Small intestine (tissue), 7 donors: ENCODE measurements around the gene PTPRK. TPM values are rescaled to one million over a fixed set of nuclear protein-coding genes. Genes with fewer than 3 reads are reported as not detected.
"Not testable (repeated sequence)": the region's sequence is repeated elsewhere in the genome, so short reads cannot be mapped to it uniquely, and the experiment has no call there.

Source experiments
- DNase-seq, 2 donors: peaks; one replicate each; pipeline versions ENCODE4 v3.0.0 to v3.0.0-alpha.2; 2013
- FAIRE-seq: peaks from 2 replicates; lab custom pipeline; 2012; peaks lifted over from hg19 to GRCh38; lab: Jason Lieb, UNC
- H3K27ac ChIP-seq, 3 donors: one replicate each; pipeline ENCODE4 v1.5.1; 2013; ENCODE audit warnings: low read length in 2 of 3, mild to moderate bottlenecking in 2 of 3, control low read depth in 1 of 3, inconsistent platforms in 1 of 3, low read depth in 1 of 3, moderate library complexity in 1 of 3
- H3K27me3 ChIP-seq, 3 donors: one replicate each; pipeline ENCODE4 v1.6.1; 2013; ENCODE audit warnings: low read length in 3 of 3, inconsistent platforms in 1 of 3; ENCODE audit not compliant: control insufficient read depth in 3 of 3, insufficient read depth in 3 of 3
- H3K36me3 ChIP-seq, 3 donors: one replicate each; pipeline ENCODE4 v1.6.1; 2013; ENCODE audit warnings: low read length in 3 of 3, inconsistent platforms in 1 of 3, low read depth in 1 of 3, mild to moderate bottlenecking in 1 of 3, moderate library complexity in 1 of 3; ENCODE audit not compliant: control insufficient read depth in 3 of 3, insufficient read depth in 2 of 3
- H3K4me1 ChIP-seq, 3 donors: one replicate each; pipeline ENCODE4 v1.6.1; 2013; ENCODE audit warnings: low read length in 2 of 3, inconsistent platforms in 1 of 3, low read depth in 1 of 3, mild to moderate bottlenecking in 1 of 3, moderate library complexity in 1 of 3; ENCODE audit not compliant: control insufficient read depth in 3 of 3, insufficient read depth in 2 of 3
- H3K4me3 ChIP-seq, 3 donors: one replicate each; pipeline ENCODE4 v1.5.1; 2013; ENCODE audit warnings: low read length in 3 of 3, control low read depth in 1 of 3, inconsistent platforms in 1 of 3, low read depth in 1 of 3, mild to moderate bottlenecking in 1 of 3, moderate library complexity in 1 of 3
- H3K9me3 ChIP-seq, 2 donors: one replicate each; pipeline ENCODE4 v1.6.1; 2013; ENCODE audit warnings: low read depth in 1 of 2, low read length in 1 of 2; ENCODE audit not compliant: control insufficient read depth in 2 of 2, insufficient read depth in 1 of 2
- WGBS, 3 donors: extraction: QIAGEN DNeasy Blood & Tissue Kit; methylation state at CpG; one replicate each; pipeline ENCODE4 v1.1.7; 2013; 5-methylcytosine and 5-hydroxymethylcytosine counted together
- polyA plus RNA-seq, 4 donors: library from polyadenylated mRNA; stranded (reverse) in 3 of 4; unstranded in 1 of 4; fragments of 200-250 nt in 3 of 4; fragments of 120-200 nt in 1 of 4; gene quantifications; one replicate each; pipeline versions ENCODE4 v1.2.1 to v1.2.3, GENCODE V29; 2013
- donor health status: healthy with polysubstance abuse.
- donor health status: control.
- donor health status: control.
- donor health status: Bipolar disorder and iron deficiency.
- donor health status: healthy.

Gene PTPRK
- polyA plus RNA-seq, 4 donors, result 15.9 to 72.5 (median 20.6) TPM

GRCh38 chr6:127933137-127933536, 587.3 kb downstream of the PTPRK start:
- WGBS, 3 donors, result 52 to 83% (median 68%) methylated on average over 1 of the region's 1 CpG
- no peaks in the 10 kb centered on the region for H3K27me3 ChIP-seq

GRCh38 chr6:127932708-127933107, 587.7 kb downstream of the PTPRK start:
- Histone ChIP-seq H3K4me1 (no peaks in the 10 kb centered on the region), H3K36me3 (no peaks in the 10 kb centered on the region), H3K4me3 (no peak overlapping the region), H3K27ac (no peak overlapping the region), H3K27me3 (no peaks in the 10 kb centered on the region), H3K9me3 (peaks cover 2 to 8% of the 10 kb centered on the region in 2 donors)
- 65 to 87% (median 79%) methylated on average over 5 of the region's 5 CpGs for WGBS, 3 donors
- FAIRE-seq (no peak), DNase-seq (no peak)

More at GRCh38 chr6:127933137-127933536, 587.3 kb downstream of the PTPRK start:
- no peaks in the 10 kb centered on the region for H3K4me1 ChIP-seq
- DNase-seq (no peak), FAIRE-seq (no peak)
- H3K27ac ChIP-seq, result no peak overlapping the region
- H3K4me3 ChIP-seq, result no peak overlapping the region
- H3K9me3 ChIP-seq, result peaks cover 2 to 8% of the 10 kb centered on the region in 2 donors
- H3K36me3 ChIP-seq, result no peaks in the 10 kb centered on the region

GRCh38 chr6:127926441-127926840, 594.0 kb downstream of the PTPRK start:
- not testable (repeated sequence) for DNase-seq, H3K9me3 ChIP-seq, H3K27me3 ChIP-seq, H3K27ac ChIP-seq, H3K4me3 ChIP-seq, H3K4me1 ChIP-seq, FAIRE-seq, H3K36me3 ChIP-seq
- WGBS, 3 donors, result 86 to 93% (median 93%) methylated on average over 9 to 10 of the region's 10 CpGs

GRCh38 chr6:127924440-127924839, 596.0 kb downstream of the PTPRK start:
- Histone ChIP-seq H3K27ac (no peak overlapping the region), H3K9me3 (peaks cover 0 to 5% of the 10 kb centered on the region in 2 donors), H3K4me1 (no peaks in the 10 kb centered on the region), H3K27me3 (no peaks in the 10 kb centered on the region), H3K36me3 (no peaks in the 10 kb centered on the region), H3K4me3 (no peak overlapping the region)
- DNase-seq, result no peak
- FAIRE-seq, result no peak
- WGBS, 3 donors, result 85 to 92% (median 86%) methylated on average over 2 of the region's 2 CpGs

GRCh38 chr6:127924031-127924430, 596.4 kb downstream of the PTPRK start:
- DNase-seq, result no peak
- no peak overlapping the region for H3K27ac ChIP-seq
- H3K4me3 ChIP-seq, result no peak overlapping the region
- no peaks in the 10 kb centered on the region for H3K27me3 ChIP-seq
- no peaks in the 10 kb centered on the region for H3K36me3 ChIP-seq
- H3K9me3 ChIP-seq, result peaks cover 0 to 5% of the 10 kb centered on the region in 2 donors
- FAIRE-seq, result no peak
- H3K4me1 ChIP-seq, result no peaks in the 10 kb centered on the region

- FAIRE-seq (no peak), DNase-seq (no peak)
- H3K36me3 ChIP-seq, result no peaks in the 10 kb centered on the region
- no peak overlapping the region for H3K4me3 ChIP-seq
- 58 to 76% (median 65%) methylated on average over 2 of the region's 2 CpGs for WGBS, 3 donors
- no peaks in the 10 kb centered on the region for H3K27me3 ChIP-seq
- H3K4me1 ChIP-seq, result no peaks in the 10 kb centered on the region
- H3K27ac ChIP-seq, result no peak overlapping the region
- H3K9me3 ChIP-seq, result peaks cover 0 to 5% of the 10 kb centered on the region in 2 donors
Measured at GRCh38 chr6:127923135-127923534, 597.3 kb downstream of the PTPRK start.

GRCh38 chr6:127921982-127922381, 598.4 kb downstream of the PTPRK start:
- FAIRE-seq, result no peak
- Histone ChIP-seq H3K4me1 (no peaks in the 10 kb centered on the region), H3K4me3 (no peak overlapping the region), H3K27ac (no peak overlapping the region), H3K36me3 (no peaks in the 10 kb centered on the region), H3K27me3 (no peaks in the 10 kb centered on the region), H3K9me3 (peaks cover 0 to 5% of the 10 kb centered on the region in 2 donors)
- DNase-seq, result no peak
- 85 to 94% (median 90%) methylated on average over 6 of the region's 6 CpGs for WGBS, 3 donors

- H3K27ac ChIP-seq, result no peak overlapping the region
- H3K9me3 ChIP-seq, result no peaks in the 10 kb centered on the region
- H3K4me1 ChIP-seq, result no peaks in the 10 kb centered on the region
- 44 to 62% (median 60%) methylated on average over 3 of the region's 3 CpGs for WGBS, 3 donors
- no peak overlapping the region for H3K4me3 ChIP-seq
- H3K27me3 ChIP-seq, result no peaks in the 10 kb centered on the region
- FAIRE-seq (no peak), DNase-seq (no peak)
- H3K36me3 ChIP-seq, result no peaks in the 10 kb centered on the region
Measured at GRCh38 chr6:127920804-127921203, 599.6 kb downstream of the PTPRK start.
